Nephron (organoid): ENCODE data around the gene DUS1L.

ENCODE experiments used
- H3K27ac Mint-ChIP-seq, 3 experiments: 2 replicates each; pipeline ENCODE4 v1.8.0; 2020; ENCODE audit warnings: mixed read lengths in 3 of 3, mild to moderate bottlenecking in 2 of 3, moderate library complexity in 1 of 3
- H3K27me3 Mint-ChIP-seq: 2 replicates; pipeline ENCODE4 v1.8.0; 2021; ENCODE audit warnings: low read depth, mild to moderate bottlenecking, moderate library complexity, mixed read lengths
- H3K36me3 Mint-ChIP-seq: 2 replicates; pipeline ENCODE4 v1.8.0; 2020; ENCODE audit warnings: low read depth, mixed read lengths
- H3K4me1 Mint-ChIP-seq: 2 replicates; pipeline ENCODE4 v1.8.0; 2020; ENCODE audit warnings: mixed read lengths
- H3K4me3 Mint-ChIP-seq, 3 experiments: 2 replicates each; pipeline ENCODE4 v1.8.0; 2020; ENCODE audit warnings: mild to moderate bottlenecking in 3 of 3, mixed read lengths in 3 of 3, moderate library complexity in 2 of 3
- H3K9me3 Mint-ChIP-seq: 2 replicates; pipeline ENCODE4 v1.8.0; 2020; ENCODE audit warnings: mixed read lengths
- TF ChIP-seq, protein P1 (sequence below), 3 experiments: fragments of 200-600 bp; sonication (generic); IDR thresholded peaks; one replicate each; pipeline ENCODE4 v1.5.0; 2021; ENCODE audit warnings: antibody characterized with exemption in 3 of 3; ENCODE audit not compliant: unreplicated experiment in 3 of 3

DUS1L gene

DNA sequence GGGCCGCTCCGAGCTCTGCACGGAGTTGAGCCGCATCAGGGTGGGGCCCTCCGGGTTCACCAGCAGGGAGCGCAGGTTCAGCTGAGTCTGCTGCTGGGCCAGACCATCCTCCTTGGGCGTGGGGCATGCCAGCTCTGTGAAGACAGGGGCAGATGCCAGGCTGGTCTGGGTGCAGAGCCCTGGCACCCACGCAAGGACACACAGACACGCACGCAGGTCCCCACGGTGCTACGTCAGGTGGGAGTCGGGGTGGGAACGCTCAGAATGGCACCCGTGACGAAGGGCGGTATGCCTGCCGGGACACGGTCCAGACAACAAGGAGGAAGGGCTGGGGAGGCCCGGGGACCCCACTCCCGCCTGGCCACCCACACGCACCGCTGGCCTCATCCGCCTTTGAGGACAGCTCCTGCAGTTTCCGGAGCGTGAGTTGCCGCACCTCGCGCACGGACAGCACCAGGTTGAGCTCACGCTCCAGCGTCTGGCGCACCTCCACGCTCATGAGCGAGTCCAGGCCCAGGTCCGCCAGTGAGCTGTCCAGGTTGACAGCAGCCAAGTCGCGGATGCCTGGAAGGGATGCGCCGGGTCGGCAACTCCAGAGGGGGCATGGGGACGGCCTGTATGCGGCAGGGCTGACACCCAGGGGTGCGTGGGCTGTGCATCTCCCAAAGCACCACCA, 15.3 kb upstream of the DUS1L start:
- Mint-ChIP-seq H3K4me1 (peaks cover 13% of the 10 kb centered on the region), H3K36me3 (peaks cover 15% of the 10 kb centered on the region), H3K4me3 (no peak overlapping the region), H3K27me3 (no peaks in the 10 kb centered on the region), H3K9me3 (no peaks in the 10 kb centered on the region), H3K27ac (no peak overlapping the region)
- TF ChIP-seq, protein P1, sequence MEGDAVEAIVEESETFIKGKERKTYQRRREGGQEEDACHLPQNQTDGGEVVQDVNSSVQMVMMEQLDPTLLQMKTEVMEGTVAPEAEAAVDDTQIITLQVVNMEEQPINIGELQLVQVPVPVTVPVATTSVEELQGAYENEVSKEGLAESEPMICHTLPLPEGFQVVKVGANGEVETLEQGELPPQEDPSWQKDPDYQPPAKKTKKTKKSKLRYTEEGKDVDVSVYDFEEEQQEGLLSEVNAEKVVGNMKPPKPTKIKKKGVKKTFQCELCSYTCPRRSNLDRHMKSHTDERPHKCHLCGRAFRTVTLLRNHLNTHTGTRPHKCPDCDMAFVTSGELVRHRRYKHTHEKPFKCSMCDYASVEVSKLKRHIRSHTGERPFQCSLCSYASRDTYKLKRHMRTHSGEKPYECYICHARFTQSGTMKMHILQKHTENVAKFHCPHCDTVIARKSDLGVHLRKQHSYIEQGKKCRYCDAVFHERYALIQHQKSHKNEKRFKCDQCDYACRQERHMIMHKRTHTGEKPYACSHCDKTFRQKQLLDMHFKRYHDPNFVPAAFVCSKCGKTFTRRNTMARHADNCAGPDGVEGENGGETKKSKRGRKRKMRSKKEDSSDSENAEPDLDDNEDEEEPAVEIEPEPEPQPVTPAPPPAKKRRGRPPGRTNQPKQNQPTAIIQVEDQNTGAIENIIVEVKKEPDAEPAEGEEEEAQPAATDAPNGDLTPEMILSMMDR (IDR thresholded peaks at IDR 0.05; ENCODE audit: unreplicated experiment in 3 of 3), result no peak

DNA sequence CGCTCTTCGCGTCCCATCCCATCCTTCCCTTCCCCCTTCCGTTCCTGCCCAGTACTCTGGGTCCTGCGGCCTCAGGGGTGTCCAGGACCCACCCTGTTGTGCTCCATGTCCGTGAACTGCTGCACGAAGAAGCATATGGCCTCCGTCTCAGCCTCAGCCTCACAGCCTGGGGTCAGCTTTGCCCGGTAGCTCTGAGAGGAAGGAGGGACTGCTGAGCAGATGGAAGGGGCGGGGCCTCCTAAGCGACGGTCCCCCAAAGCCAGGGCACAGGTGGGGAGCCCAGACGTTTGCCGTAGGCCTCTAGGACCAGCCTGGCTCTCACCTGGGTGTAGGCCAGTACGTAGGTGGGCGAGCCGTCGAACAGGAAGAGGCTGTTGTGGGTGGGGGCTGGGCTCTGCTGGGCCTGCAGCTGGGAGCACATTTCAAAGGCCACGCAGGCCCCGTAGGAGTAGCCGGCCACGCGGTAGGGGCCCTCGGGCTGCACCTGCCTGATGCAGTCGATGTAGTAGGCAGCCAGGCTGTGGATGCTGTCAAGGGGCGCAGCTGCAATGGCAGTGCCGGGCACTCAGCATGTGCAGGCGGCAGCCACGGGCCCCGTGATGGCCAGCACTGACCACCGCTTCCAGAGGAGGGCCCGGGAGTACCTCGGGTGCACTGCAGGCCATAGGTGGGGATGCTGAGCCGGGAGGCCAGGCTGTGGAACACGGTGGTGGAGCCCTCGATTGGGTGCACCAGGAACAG, 14.6 kb upstream of the DUS1L start:
- Mint-ChIP-seq H3K4me3 (no peak overlapping the region), H3K27me3 (no peaks in the 10 kb centered on the region), H3K27ac (no peak overlapping the region), H3K9me3 (no peaks in the 10 kb centered on the region), H3K36me3 (peaks cover 15% of the 10 kb centered on the region), H3K4me1 (peaks cover 13% of the 10 kb centered on the region)
- TF ChIP-seq, protein P1 (IDR thresholded peaks at IDR 0.05; ENCODE audit: unreplicated experiment in 3 of 3), result no peak

DNA sequence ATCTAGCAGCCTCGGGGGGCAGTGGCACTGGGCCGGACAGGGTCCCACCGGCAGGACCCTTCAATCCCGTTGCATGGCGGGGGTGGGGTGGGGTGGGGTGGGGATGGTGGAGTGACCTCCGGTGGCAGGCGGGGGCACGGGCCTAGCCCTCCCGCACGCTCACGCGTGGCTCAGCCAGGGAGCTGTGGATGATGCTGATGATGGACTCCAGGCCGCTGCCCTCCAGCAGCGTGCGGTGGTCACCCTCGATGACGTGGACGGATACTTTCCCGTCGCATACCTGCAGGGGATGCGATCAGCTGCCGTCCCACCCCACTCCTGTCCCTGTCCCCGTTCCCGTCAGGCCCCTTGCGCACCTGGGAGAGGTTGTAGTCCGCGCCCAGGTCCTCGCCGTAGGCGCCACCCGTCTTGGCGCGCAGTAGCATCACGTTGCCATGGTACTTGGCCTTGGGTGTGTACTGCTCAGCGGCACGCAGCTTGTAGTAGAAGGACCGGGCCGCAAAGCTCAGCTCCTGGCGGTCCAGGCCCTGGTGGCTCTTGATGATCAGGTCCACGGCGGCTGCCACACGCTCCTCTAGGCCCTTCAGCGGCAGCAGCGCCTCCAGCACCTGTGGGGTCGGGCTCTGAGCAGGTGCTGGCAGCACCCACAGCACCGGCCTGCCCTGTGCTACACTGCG, 13.5 kb upstream of the DUS1L start:
- Mint-ChIP-seq H3K27ac (no peak overlapping the region), H3K4me3 (no peak overlapping the region), H3K27me3 (peaks cover 5% of the 10 kb centered on the region), H3K36me3 (peaks cover 12% of the 10 kb centered on the region), H3K9me3 (no peaks in the 10 kb centered on the region), H3K4me1 (peaks cover 13% of the 10 kb centered on the region)
- TF ChIP-seq, protein P1 (IDR thresholded peaks at IDR 0.05; ENCODE audit: unreplicated experiment in 3 of 3), result no peak

DNA sequence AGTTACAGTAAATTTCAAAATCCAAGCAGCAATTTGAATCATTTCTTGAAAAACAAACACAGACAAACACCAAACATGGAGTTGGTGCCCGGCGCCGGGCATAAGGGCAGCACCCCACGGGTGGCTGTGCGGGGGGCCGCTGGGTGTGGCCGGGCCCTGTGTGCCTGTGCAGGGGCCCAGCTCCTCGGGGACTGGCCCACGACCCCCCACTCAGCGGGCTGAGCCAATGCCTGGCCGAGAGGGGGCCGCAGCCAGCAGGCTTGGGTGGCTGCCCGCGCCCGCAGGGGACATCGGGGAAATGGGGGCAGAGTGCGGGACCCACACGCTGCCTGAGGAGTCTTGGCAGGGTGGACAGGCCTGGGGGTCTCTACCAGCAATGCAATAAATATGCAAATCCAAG, 12.8 kb upstream of the DUS1L start:
- peak overlapping the region; percentile 84 to 96 (median 94) for H3K27ac Mint-ChIP-seq
- H3K9me3 Mint-ChIP-seq, result no peaks in the 10 kb centered on the region
- peaks cover 11% of the 10 kb centered on the region for H3K36me3 Mint-ChIP-seq
- peak overlapping the region in 1 of 3 experiments; percentile 16 for H3K4me3 Mint-ChIP-seq
- H3K27me3 Mint-ChIP-seq, result peaks cover 8% of the 10 kb centered on the region
- TF ChIP-seq, protein P1 (IDR thresholded peaks at IDR 0.05; ENCODE audit: unreplicated experiment in 3 of 3), result no peak
- H3K4me1 Mint-ChIP-seq, result peaks cover 13% of the 10 kb centered on the region

DNA sequence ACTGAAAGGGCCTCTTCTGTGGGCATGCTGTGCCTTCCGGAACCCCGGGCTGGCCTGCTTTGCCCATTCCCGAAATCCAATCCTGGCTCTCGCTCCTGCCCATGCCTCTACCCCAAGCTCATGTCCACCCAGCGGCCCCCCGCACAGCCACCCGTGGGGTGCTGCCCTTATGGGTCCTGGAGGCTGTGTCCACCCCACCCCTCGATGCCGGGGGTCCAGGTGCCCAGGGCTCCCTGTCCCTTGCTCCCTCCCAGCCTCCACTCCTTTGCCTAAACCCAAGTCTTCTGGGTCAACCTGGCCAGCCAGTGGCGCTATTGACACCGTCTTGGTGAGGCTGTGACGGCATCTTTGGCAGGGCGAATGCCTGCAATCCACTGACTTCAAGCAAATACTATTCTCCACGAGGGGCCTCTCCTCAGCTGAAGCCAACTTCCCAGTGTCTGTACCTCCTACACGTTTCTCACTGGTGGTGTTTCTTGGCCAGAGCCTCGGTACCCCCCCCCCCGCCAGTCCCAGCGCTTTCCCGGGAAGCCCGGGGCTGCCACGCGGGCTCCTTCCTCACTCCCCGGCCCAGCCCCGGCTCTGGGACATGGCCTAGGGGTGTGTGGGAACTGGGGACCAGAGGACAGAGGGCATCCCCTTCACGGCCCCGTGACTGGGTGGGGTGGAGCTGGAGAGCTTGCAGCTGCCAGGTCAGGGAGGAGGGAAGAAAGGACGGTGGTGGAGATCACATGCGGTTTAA, 12.2 kb upstream of the DUS1L start:
- Mint-ChIP-seq H3K4me1 (peaks cover 13% of the 10 kb centered on the region), H3K27me3 (peaks cover 9% of the 10 kb centered on the region), H3K36me3 (peaks cover 11% of the 10 kb centered on the region), H3K4me3 (peak overlapping the region in 2 of 3 experiments; percentile 47 to 65), H3K9me3 (no peaks in the 10 kb centered on the region), H3K27ac (peak overlapping the region; percentile 84 to 96 (median 94))
- TF ChIP-seq, protein P1 (IDR thresholded peaks at IDR 0.05; ENCODE audit: unreplicated experiment in 3 of 3), result no peak
